ENCODE data around the gene CTTNBP2NL. TPM values are rescaled to one million over a fixed set of nuclear protein-coding genes. Genes with fewer than 3 reads are reported as not detected.
A peak's percentile ranks its signal among the peaks of the same experiment; 100 is the strongest.
"Not testable (repeated sequence)": the region's sequence is repeated elsewhere in the genome, so short reads cannot be mapped to it uniquely, and the experiment has no call there.

CTTNBP2NL gene
- total and polyA plus RNA-seq, 2 donors, result 13.2 to 19.9 TPM

DNA sequence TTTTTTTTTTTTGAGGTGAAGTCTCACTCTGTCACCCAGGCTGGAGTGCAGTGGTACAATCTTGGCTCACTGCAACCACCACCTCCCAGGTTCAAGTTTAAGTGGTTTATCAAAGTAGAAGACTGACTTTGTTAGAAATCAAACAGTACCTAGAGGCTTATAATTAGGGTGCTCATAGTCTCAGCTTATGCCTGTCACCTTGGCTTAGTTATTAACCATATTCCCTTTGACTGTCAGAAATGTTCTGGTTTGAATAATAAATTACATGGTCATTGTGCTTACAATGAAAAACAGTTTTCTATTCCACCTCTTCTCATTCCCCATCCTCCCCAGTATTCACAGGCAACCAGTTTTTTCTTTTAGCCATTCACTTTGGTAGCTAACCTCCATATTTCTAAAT is 54.8 kb downstream of the CTTNBP2NL start:
- H3K36me3 ChIP-seq (ENCODE audit: insufficient read depth), result peaks cover 2% of the 10 kb centered on the region
- no peak overlapping the region for H3K4me3 ChIP-seq (ENCODE audit: low read depth, low read length)
- no peak overlapping the region for H3K27ac ChIP-seq (ENCODE audit: low read depth)
- no peaks in the 10 kb centered on the region for H3K4me1 ChIP-seq (ENCODE audit: insufficient read depth)
- no peak for DNase-seq (ENCODE audit: extremely low spot score)

DNA sequence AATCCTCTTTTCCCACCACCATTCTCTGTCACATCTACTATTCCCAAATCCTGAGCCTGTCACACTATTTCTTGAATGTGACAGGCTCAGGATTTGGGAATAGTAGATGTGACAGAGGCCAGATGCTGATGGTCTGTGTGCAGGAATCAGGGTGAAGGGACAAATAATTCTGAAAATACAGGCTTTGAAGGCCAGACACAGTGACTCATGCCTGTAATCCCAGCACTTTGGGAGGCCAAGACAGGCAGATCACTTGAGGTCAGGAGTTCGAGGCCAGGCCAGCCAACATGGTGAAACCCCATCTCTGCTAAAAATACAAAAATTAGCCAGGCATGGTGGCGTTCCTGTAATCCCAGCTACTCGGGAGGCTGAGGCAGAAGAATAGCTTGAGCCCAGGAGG is 55.3 kb downstream of the CTTNBP2NL start:
- not testable (repeated sequence) for H3K36me3 ChIP-seq (ENCODE audit: insufficient read depth); DNase-seq (ENCODE audit: extremely low spot score); H3K27ac ChIP-seq (ENCODE audit: low read depth); H3K4me1 ChIP-seq (ENCODE audit: insufficient read depth); H3K4me3 ChIP-seq (ENCODE audit: low read depth, low read length)
- 41% methylated on average over 3 of the region's 3 CpGs for WGBS

DNA sequence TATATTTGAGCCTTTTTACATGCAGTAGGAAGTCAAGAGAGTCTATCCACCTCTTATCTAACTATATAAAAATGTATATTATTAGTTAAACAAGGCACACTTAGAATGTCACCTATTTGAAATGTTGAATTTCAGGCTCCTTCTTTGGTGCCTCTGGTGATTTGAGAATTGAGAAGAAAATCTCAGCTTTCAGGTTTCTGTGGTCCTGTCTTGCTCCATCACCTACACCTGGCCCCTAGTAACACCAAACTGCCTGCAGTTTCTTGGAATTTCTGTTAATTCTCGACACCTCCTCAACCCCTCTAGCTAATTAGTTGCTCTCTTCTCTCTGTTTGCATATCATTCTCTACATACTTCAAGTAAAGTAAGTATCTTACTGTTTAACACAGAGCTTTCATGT is 57.9 kb downstream of the CTTNBP2NL start:
- H3K4me1 ChIP-seq (ENCODE audit: insufficient read depth), result no peaks in the 10 kb centered on the region
- DNase-seq (ENCODE audit: extremely low spot score), result no peak
- no peak overlapping the region for H3K4me3 ChIP-seq (ENCODE audit: low read depth, low read length)
- no peak overlapping the region for H3K27ac ChIP-seq (ENCODE audit: low read depth)
- 96% methylated on average over 1 of the region's 1 CpG for WGBS
- peaks cover 11% of the 10 kb centered on the region for H3K36me3 ChIP-seq (ENCODE audit: insufficient read depth)

DNA sequence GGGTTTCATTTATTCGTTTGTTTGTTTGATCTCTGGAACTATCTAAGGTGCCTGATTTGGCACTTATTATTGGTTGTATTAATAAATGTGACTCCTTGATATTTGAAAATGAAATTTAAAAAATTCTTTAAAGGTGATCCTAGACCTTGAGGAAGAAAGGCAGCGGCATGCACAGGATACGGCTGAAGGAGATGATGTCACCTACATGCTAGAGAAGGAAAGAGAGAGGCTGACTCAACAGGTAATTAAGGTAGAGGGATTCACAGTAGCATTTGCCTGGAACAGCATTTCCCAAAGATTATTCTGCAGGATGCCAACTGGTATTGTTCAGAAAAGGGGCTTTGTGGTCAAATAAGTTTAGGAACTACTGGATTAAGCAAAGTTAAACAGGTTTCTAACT is 58.3 kb downstream of the CTTNBP2NL start:
- no peak for DNase-seq (ENCODE audit: extremely low spot score)
- no peak overlapping the region for H3K4me3 ChIP-seq (ENCODE audit: low read depth, low read length)
- H3K36me3 ChIP-seq (ENCODE audit: insufficient read depth), result peaks cover 11% of the 10 kb centered on the region
- no peak overlapping the region for H3K27ac ChIP-seq (ENCODE audit: low read depth)
- 93% methylated on average over 3 of the region's 3 CpGs for WGBS
- no peaks in the 10 kb centered on the region for H3K4me1 ChIP-seq (ENCODE audit: insufficient read depth)

DNA sequence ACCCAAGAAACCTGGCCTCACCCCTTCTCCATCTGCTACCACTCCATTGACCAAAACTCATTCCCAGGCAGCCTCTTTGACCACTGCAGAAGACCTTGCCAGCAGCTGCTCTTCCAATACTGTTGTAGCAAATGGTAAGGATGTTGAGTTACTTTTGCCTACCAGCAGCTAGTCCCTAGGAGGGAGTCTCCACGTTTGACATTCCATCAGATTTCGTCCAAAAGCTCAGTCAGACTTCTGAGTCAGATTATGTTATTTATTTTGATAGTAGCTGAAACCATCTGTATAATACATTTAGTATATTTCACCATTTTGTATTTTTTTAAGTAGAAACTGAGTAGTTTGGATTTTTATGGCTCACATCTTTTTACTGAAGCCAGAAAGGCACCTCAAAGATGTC is 61.2 kb downstream of the CTTNBP2NL start:
- Histone ChIP-seq H3K27ac (ENCODE audit: low read depth) (no peak overlapping the region), H3K36me3 (ENCODE audit: insufficient read depth) (peaks cover 11% of the 10 kb centered on the region), H3K4me1 (ENCODE audit: insufficient read depth) (no peaks in the 10 kb centered on the region), H3K4me3 (ENCODE audit: low read depth, low read length) (no peak overlapping the region)
- 88% methylated on average over 2 of the region's 2 CpGs for WGBS
- no peak for DNase-seq (ENCODE audit: extremely low spot score)

DNA sequence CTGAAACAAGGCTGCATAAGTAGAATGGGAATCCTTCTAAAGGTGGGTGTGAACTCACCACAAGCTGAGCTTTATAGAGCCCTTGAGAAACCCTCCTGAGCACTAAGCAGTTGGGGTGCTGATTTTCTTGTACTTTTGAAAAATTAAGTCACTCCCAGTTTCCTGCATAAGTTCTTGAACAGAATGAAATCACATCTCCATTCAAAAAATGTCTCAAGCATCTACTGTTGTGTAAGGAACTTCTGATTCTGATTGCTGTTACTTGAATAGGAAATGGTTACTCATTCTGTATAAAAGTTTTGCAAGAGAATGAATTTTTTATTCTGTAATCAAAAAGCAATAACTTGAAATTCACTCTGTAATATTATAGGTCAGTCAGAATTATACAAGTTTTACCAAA is 61.9 kb downstream of the CTTNBP2NL start:
- no peak overlapping the region for H3K27ac ChIP-seq (ENCODE audit: low read depth)

DNA sequence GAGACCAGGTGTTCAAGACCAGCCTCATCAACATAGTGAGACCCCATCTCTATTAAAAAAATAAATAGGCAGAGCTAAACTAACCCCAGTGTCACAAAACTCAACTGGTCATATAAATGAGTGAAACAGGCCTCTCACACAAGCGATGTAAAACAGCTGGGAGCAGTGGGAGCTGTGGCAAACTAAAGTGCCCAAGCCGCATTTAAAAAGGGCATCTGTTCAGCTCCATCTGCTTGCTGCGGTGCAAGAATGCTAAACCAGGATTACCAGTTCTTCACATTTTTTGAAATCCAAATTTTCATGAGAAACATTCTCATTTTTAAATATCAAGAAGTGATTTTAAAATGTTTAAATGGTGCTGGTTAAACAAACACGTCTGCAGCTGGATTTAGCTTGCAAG is 62.7 kb downstream of the CTTNBP2NL start:
- Histone ChIP-seq H3K27ac (ENCODE audit: low read depth) (no peak overlapping the region), H3K4me3 (ENCODE audit: low read depth, low read length) (no peak overlapping the region), H3K4me1 (ENCODE audit: insufficient read depth) (no peaks in the 10 kb centered on the region), H3K36me3 (ENCODE audit: insufficient read depth) (peaks cover 11% of the 10 kb centered on the region)
- no peak for DNase-seq (ENCODE audit: extremely low spot score)
- 81% methylated on average over 4 of the region's 4 CpGs for WGBS

More for the DNA sequence above, 61.9 kb downstream of the CTTNBP2NL start:
- H3K36me3 ChIP-seq (ENCODE audit: insufficient read depth), result peaks cover 11% of the 10 kb centered on the region
- DNase-seq (ENCODE audit: extremely low spot score), result no peak
- H3K4me1 ChIP-seq (ENCODE audit: insufficient read depth), result no peaks in the 10 kb centered on the region
- H3K4me3 ChIP-seq (ENCODE audit: low read depth, low read length), result no peak overlapping the region

DNA sequence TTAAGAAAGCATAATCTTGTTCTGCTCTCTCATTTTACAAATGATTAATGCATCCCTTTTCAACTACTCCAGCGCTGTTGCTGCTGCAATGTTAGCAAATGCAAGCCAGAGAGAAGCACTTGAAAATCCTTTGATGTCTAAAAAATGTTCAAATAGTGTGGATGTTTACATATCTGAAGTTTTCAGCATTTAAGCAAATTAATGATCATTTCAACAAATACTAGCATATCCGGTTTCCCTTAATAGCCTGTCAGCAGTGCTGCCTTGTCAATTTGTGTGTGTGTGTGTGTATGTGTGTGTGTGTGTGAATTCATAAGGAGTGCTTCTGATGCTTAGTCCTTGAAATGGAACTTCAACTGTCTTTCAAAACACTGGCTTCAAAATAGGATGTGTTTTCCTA is 64.6 kb downstream of the CTTNBP2NL start:
- no peak overlapping the region for H3K4me3 ChIP-seq (ENCODE audit: low read depth, low read length)
- peaks cover 10% of the 10 kb centered on the region for H3K36me3 ChIP-seq (ENCODE audit: insufficient read depth)
- no peak overlapping the region for H3K27ac ChIP-seq (ENCODE audit: low read depth)
- DNase-seq (ENCODE audit: extremely low spot score), result no peak
- no peaks in the 10 kb centered on the region for H3K4me1 ChIP-seq (ENCODE audit: insufficient read depth)
- WGBS, result 63% methylated on average over 2 of the region's 2 CpGs

DNA sequence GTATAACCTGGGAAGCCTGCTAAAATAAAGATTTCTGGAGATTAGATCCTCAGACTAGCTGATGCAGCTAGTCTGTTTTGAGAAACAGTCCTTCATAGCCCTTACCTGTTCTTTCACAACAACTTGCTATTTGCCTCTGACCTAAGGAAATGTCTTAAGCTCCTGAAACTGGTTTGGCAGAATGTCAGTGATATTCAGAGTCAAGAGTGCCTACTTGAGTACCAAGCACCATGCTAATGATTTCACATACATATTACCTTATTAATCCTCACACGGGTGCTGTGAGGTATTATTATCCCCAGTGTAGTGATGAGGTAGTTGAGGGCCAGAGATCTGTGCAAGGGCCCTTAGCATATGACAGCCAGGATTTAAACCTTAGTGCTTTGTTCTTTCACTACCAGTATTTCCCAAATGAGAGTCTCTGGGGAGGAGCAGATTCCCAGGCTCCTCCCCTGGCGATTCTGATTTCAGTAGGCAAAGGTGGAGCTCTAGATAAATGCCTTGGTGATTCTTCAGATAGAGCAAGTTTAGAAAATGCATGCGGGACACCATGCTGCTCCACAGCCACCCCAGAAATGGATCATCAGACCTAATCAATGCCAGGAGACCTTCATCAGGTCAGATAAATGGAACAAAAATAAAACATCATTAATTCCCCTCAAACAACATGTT is 65.3 kb downstream of the CTTNBP2NL start:
- H3K4me1 ChIP-seq (ENCODE audit: insufficient read depth), result no peaks in the 10 kb centered on the region
- no peak overlapping the region for H3K27ac ChIP-seq (ENCODE audit: low read depth)

DNA sequence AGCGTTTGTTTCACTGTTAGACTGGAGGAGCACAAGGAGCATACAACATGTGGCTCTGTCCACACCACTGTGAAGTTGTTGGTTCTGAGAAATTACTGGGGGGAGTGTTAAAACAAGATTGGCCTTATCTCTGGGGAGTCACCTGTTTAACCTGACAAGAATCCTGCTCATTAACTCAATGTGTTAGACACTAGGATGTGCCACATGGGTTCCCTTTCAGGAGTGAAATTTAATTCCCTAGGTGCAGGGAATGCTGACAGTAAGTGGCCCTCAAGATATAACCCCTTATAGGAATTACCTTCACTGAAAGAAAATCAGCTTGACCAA is 66.9 kb downstream of the CTTNBP2NL start:
- Histone ChIP-seq H3K36me3 (ENCODE audit: insufficient read depth) (no peaks in the 10 kb centered on the region), H3K4me1 (ENCODE audit: insufficient read depth) (no peaks in the 10 kb centered on the region), H3K4me3 (ENCODE audit: low read depth, low read length) (no peak overlapping the region), H3K27ac (ENCODE audit: low read depth) (no peak overlapping the region)
- 80% methylated on average over 1 of the region's 1 CpG for WGBS
- no peak for DNase-seq (ENCODE audit: extremely low spot score)

More for the DNA sequence above, 65.3 kb downstream of the CTTNBP2NL start:
- DNase-seq (ENCODE audit: extremely low spot score), result no peak
- 56% methylated on average over 3 of the region's 3 CpGs for WGBS
- Histone ChIP-seq H3K36me3 (ENCODE audit: insufficient read depth) (peaks cover 6% of the 10 kb centered on the region), H3K4me3 (ENCODE audit: low read depth, low read length) (no peak overlapping the region)

DNA sequence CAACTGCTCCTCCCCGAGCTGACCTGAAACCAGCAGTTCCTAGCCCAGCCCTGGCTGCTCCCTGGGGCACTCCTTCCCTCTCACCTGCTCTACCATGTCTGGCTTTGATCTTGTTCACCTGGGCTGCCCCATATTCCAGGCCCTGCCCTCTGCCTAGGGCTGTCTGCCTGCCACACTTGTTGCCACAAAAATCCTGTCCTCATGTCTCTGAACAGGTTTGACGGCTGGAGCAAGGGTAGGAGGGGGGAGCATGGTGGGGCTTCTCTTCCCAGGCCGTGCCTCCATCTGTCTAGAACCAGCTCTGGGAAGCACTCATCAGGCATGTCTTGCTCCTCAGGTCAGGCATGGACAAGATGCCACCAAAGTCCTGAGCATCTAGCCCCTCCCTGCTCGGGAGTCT is 68.5 kb downstream of the CTTNBP2NL start:
- 67% methylated on average over 4 of the region's 4 CpGs for WGBS
- Histone ChIP-seq H3K4me1 (ENCODE audit: insufficient read depth) (no peaks in the 10 kb centered on the region), H3K36me3 (ENCODE audit: insufficient read depth) (no peaks in the 10 kb centered on the region), H3K27ac (ENCODE audit: low read depth) (no peak overlapping the region), H3K4me3 (ENCODE audit: low read depth, low read length) (no peak overlapping the region)
- DNase-seq (ENCODE audit: extremely low spot score), result no peak

DNA sequence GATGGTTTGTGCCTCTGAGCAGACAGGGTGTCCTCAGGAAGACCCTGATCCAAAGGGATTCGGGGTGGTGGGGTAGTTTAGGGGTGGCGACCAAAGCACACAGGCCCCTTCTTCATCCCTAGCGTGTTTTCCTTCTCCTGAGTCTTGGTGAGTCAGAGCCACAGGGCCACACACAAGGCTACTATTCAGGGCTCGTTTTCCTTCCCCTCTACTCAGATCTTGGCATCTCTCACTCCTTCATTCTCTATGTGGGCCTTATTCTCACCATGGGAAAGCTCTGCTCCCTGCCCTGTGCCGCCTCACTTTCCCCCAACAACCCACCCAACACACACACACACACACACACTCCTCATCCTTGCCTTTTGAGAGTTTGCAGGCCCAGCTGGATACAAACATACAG is 69.1 kb downstream of the CTTNBP2NL start:
- H3K4me1 ChIP-seq (ENCODE audit: insufficient read depth), result no peaks in the 10 kb centered on the region
- H3K4me3 ChIP-seq (ENCODE audit: low read depth, low read length), result no peak overlapping the region
- DNase-seq (ENCODE audit: extremely low spot score), result no peak
- WGBS, result 63% methylated on average over 5 of the region's 5 CpGs
- H3K36me3 ChIP-seq (ENCODE audit: insufficient read depth), result no peaks in the 10 kb centered on the region
- no peak overlapping the region for H3K27ac ChIP-seq (ENCODE audit: low read depth)

DNA sequence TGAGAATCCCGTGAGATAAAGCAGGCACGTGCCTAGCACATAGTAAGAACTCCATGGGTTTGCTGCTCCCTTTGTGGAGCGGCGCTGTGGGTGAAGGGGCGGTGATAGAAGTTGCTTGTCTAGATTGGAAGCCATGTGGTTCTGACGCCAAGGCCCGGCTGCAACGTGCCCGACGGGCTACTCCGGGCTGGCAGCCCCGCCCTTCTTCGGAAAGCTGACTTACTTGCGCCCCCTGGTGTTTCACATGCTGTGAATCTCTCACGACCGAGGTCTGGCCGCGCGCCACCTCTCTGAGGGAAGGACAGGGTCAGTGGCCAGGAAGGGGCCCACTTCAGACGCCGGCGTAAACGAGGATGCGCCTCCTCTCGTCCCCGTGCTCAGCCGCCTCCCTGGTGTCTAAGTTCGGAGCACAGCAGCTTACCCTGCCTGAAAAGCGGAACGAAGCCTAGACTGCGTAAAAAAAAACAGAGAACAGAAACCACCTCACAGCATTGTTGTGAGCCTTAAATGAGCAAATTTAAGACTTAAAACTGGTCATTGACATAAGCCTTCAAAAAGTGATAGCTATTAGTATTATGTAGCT is 70.2 kb downstream of the CTTNBP2NL start:
- H3K4me1 ChIP-seq (ENCODE audit: insufficient read depth), result no peaks in the 10 kb centered on the region
- peak; percentile 79 for DNase-seq (ENCODE audit: extremely low spot score)
- H3K36me3 ChIP-seq (ENCODE audit: insufficient read depth), result no peaks in the 10 kb centered on the region
- under 1% methylated on average over 31 of the region's 31 CpGs for WGBS
- H3K27ac ChIP-seq (ENCODE audit: low read depth), result peak overlapping the region; percentile 2
- H3K4me3 ChIP-seq (ENCODE audit: low read depth, low read length), result no peak overlapping the region

DNA sequence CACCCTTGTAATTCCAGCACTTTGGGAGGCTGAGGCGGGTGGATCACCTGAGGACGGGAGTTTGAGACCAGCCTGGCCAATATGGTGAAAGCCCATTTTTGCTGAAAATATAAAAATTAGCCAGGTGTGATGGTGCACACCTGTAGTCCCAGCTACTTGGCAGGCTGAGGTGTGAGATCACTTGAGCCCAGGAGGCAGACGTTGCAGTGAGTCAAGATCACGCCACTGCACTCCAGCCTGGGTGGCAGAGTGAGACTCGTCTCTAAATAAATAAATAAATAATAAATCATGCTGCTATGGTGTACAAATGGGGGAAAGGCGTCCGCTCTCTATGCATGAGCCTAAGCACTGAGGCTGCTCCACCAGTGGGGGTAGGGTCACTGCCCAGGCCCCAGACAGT is 74.3 kb downstream of the CTTNBP2NL start:
- H3K27ac ChIP-seq (ENCODE audit: low read depth); H3K4me3 ChIP-seq (ENCODE audit: low read depth, low read length); DNase-seq (ENCODE audit: extremely low spot score); H3K4me1 ChIP-seq (ENCODE audit: insufficient read depth); H3K36me3 ChIP-seq (ENCODE audit: insufficient read depth): not testable (repeated sequence)
- 86% methylated on average over 7 of the region's 7 CpGs for WGBS

DNA sequence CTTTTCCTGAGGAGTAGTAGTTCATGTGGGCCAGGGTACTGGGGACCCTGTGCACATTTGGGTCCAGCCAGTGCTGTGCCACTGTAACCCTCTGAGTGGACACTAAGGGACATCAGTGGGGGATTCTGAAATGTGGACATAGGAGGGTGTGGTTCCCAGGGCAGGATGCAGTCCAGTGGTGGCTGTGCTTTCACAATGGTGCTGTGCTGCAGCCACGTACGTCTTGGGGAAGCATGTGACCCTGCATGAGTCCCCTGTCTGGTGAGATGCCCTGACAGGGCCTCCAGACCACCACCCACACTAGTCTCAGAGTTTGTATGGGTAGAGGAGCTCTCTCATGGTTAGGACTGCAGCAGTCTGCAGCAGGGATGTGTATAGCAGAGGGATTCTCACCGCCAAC is 75.0 kb downstream of the CTTNBP2NL start:
- DNase-seq (ENCODE audit: extremely low spot score), result no peak
- H3K27ac ChIP-seq (ENCODE audit: low read depth), result no peak overlapping the region
- no peak overlapping the region for H3K4me3 ChIP-seq (ENCODE audit: low read depth, low read length)
- WGBS, result 61% methylated on average over 3 of the region's 3 CpGs
- H3K36me3 ChIP-seq (ENCODE audit: insufficient read depth), result no peaks in the 10 kb centered on the region
- no peaks in the 10 kb centered on the region for H3K4me1 ChIP-seq (ENCODE audit: insufficient read depth)

Measured in urinary bladder (tissue), 4 donors.